ENCODE data around the gene SUMO4.

GRCh38 chr6:149387779-149388512, 12.1 kb upstream of the SUMO4 start:
- TF ChIP-seq POLR2A (IDR thresholded peaks at IDR 0.05) (no peak), POLR2AphosphoS5 (IDR thresholded peaks at IDR 0.05) (no peak), CTCF (IDR thresholded peaks at IDR 0.05) (no peak)

Measured in stomach (tissue), 4 donors.